Gastrocnemius medialis (tissue), 4 donors: ENCODE data around the gene DIABLO.
"Not testable (repeated sequence)": the region's sequence is repeated elsewhere in the genome, so short reads cannot be mapped to it uniquely, and the experiment has no call there.

Experiments
- POLR2A ChIP-seq, 2 donors: fragments of 450-650 bp; IDR thresholded peaks; one replicate each; pipeline ENCODE4 v1.6.1; 2017; ENCODE audit warnings: antibody characterized with exemption in 2 of 2, mild to moderate bottlenecking in 2 of 2, moderate library complexity in 2 of 2
- TF ChIP-seq, protein P1 (sequence below), 5 experiments: fragments of 450-650 bp in 3 of 5; fragments of 200-600 bp in 2 of 5; sonication (generic) in 2 of 5; IDR thresholded peaks in 4 of 5; conservative IDR thresholded peaks in 1 of 5; 1 replicate in 4 of 5; 2 replicates in 1 of 5; pipeline ENCODE4 v1.5.1; 2016 to 2019; ENCODE audit warnings: antibody characterized with exemption in 5 of 5, mild to moderate bottlenecking in 3 of 5, moderate library complexity in 3 of 5

DNA sequence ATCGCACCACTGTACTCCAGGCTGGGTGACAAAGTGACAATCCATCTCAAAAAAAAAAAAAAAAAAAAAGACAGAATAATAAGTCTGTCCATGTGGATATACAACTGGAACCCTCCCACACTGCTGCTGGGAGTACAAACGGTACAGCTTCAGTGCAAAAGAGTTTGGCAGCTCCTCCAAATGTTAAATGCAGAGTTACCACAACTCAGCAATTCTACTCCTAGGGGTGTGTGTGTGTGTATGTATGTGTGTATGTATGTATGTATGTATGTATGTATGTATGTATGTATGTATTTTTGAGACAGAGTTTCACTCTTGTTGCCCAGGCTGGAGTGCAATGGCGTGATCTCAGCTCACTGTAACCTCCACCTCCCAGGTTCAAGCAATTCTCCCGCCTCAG lies 33.1 kb upstream of the DIABLO start:
- TF ChIP-seq, protein P1, sequence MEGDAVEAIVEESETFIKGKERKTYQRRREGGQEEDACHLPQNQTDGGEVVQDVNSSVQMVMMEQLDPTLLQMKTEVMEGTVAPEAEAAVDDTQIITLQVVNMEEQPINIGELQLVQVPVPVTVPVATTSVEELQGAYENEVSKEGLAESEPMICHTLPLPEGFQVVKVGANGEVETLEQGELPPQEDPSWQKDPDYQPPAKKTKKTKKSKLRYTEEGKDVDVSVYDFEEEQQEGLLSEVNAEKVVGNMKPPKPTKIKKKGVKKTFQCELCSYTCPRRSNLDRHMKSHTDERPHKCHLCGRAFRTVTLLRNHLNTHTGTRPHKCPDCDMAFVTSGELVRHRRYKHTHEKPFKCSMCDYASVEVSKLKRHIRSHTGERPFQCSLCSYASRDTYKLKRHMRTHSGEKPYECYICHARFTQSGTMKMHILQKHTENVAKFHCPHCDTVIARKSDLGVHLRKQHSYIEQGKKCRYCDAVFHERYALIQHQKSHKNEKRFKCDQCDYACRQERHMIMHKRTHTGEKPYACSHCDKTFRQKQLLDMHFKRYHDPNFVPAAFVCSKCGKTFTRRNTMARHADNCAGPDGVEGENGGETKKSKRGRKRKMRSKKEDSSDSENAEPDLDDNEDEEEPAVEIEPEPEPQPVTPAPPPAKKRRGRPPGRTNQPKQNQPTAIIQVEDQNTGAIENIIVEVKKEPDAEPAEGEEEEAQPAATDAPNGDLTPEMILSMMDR (IDR thresholded peaks at IDR 0.05 in 4 of 5, conservative IDR thresholded peaks at IDR 0.05 in 1 of 5), result not testable (repeated sequence)
- not testable (repeated sequence) for TF ChIP-seq POLR2A (IDR thresholded peaks at IDR 0.05)
